ENCODE data around the gene GRPEL1.
A peak's percentile ranks its signal among the peaks of the same experiment; 100 is the strongest.

GRPEL1 gene

GRCh38 chr4:7043284-7044136 lies 24.4 kb downstream of the GRPEL1 start, which contains the start of gene TADA2B:
Gene TADA2B, plus strand, starts transcription at chr4:7043372. Its CDS starts 208 bp downstream, at chr4:7043580.
- DNase-seq = peak; percentile 46 to 58

GRCh38 chr4:7042503-7043283 lies 25.2 kb downstream of the GRPEL1 start:
- DNase-seq = peak; percentile 93 to 95

- no peak for DNase-seq
Observed at GRCh38 chr4:7041801-7042502, 25.9 kb downstream of the GRPEL1 start.

GRCh38 chr4:7041246-7041645 lies 26.6 kb downstream of the GRPEL1 start:
- DNase-seq = no peak

- no peak for DNase-seq
Observed at GRCh38 chr4:7040765-7041164, 27.1 kb downstream of the GRPEL1 start.

GRCh38 chr4:7037425-7037824 lies 30.4 kb downstream of the GRPEL1 start:
- no peak for DNase-seq

- DNase-seq = no peak
Observed at GRCh38 chr4:7034262-7035081, 33.4 kb downstream of the GRPEL1 start.

GRCh38 chr4:7032596-7032995 lies 35.3 kb downstream of the GRPEL1 start:
- no peak for DNase-seq

- DNase-seq = no peak
Observed at GRCh38 chr4:7031558-7032449, 36.1 kb downstream of the GRPEL1 start.

GRCh38 chr4:7030856-7031255 lies 37.0 kb downstream of the GRPEL1 start:
- no peak for DNase-seq

GRCh38 chr4:7029921-7030320 lies 37.9 kb downstream of the GRPEL1 start:
- DNase-seq = no peak

- DNase-seq = no peak
Observed at GRCh38 chr4:7029212-7029611, 38.7 kb downstream of the GRPEL1 start.

- no peak for DNase-seq
Observed at GRCh38 chr4:7027913-7028312, 40.0 kb downstream of the GRPEL1 start.

- no peak for DNase-seq
Observed at GRCh38 chr4:7027284-7027683, 40.6 kb downstream of the GRPEL1 start.

GRCh38 chr4:7026107-7026506 lies 41.8 kb downstream of the GRPEL1 start:
- DNase-seq = no peak

GRCh38 chr4:7025040-7025602 lies 42.7 kb downstream of the GRPEL1 start:
- DNase-seq = no peak

- no peak for DNase-seq
Observed at GRCh38 chr4:7024336-7024890, 43.5 kb downstream of the GRPEL1 start.

GRCh38 chr4:7023901-7024300 lies 44.0 kb downstream of the GRPEL1 start:
- DNase-seq = no peak

GRCh38 chr4:7023486-7023885 lies 44.4 kb downstream of the GRPEL1 start:
- no peak for DNase-seq

- DNase-seq = no peak
Observed at GRCh38 chr4:7021930-7022664, 45.8 kb downstream of the GRPEL1 start.
